MCF 10A (cell line): ENCODE results near the gene PPFIA1. TPM values are rescaled to one million over a fixed set of nuclear protein-coding genes. Genes with fewer than 3 reads are reported as not detected.

ENCODE experiments used
- BruUV-seq: library from RNA; stranded (reverse); fragments of 400-500 nt; replicated peaks from 2 replicates; lab custom pipeline; 2021; lab: Mats Ljungman, UMichigan
- CTCF ChIA-PET: fragments of 300-600 bp; sonication (Branson Sonifier 250); formaldehyde crosslinking; extraction: SDS; loops from one replicate; lab custom pipeline; 2021; ENCODE audit warnings: antibody characterized with exemption, inconsistent platforms; lab: Yijun Ruan, JAX
- POLR2A ChIA-PET: fragments of 300-600, 350-650 bp; sonication (Branson Sonifier 250); formaldehyde crosslinking; extraction: SDS; loops from one replicate; lab custom pipeline; 2020; ENCODE audit warnings: antibody characterized with exemption, inconsistent platforms; lab: Yijun Ruan, JAX
- DNase-seq: peaks from one replicate; pipeline ENCODE4 v3.0.0-alpha.2; 2018; ENCODE audit not compliant: unreplicated experiment
- H3K27ac Mint-ChIP-seq: one replicate; pipeline ENCODE4 v1.8.0; 2022; ENCODE audit warnings: mild to moderate bottlenecking, low read depth, mixed read lengths; ENCODE audit not compliant: unreplicated experiment
- H3K27me3 Mint-ChIP-seq: one replicate; pipeline ENCODE4 v1.8.0; 2022; ENCODE audit warnings: mixed read lengths; ENCODE audit not compliant: insufficient read depth, unreplicated experiment
- H3K36me3 Mint-ChIP-seq: one replicate; pipeline ENCODE4 v1.8.0; 2022; ENCODE audit warnings: mild to moderate bottlenecking, moderate library complexity, mixed read lengths; ENCODE audit not compliant: insufficient read depth, unreplicated experiment
- H3K4me1 Mint-ChIP-seq: one replicate; pipeline ENCODE4 v1.8.0; 2022; ENCODE audit warnings: mixed read lengths; ENCODE audit not compliant: insufficient read depth, unreplicated experiment
- H3K4me3 Mint-ChIP-seq: one replicate; pipeline ENCODE4 v1.8.0; 2022; ENCODE audit warnings: mild to moderate bottlenecking, moderate library complexity, mixed read lengths; ENCODE audit not compliant: unreplicated experiment
- H3K9me3 Mint-ChIP-seq: one replicate; pipeline ENCODE4 v1.8.0; 2022; ENCODE audit warnings: mixed read lengths; ENCODE audit not compliant: unreplicated experiment
- CTCF ChIP-seq: fragments of 200-600 bp; IDR thresholded peaks from one replicate; pipeline ENCODE4 v1.8.0; 2022; ENCODE audit warnings: antibody characterized with exemption, mild to moderate bottlenecking; ENCODE audit not compliant: unreplicated experiment
- intact Hi-C: fragments of 100-400 bp; cut with micrococcal nuclease; formaldehyde crosslinking; loops from 2 replicates; pipeline ENCODE4 v1.14.1; 2022
- total RNA-seq: library from RNA; stranded (reverse); gene quantifications from 2 replicates; pipeline ENCODE4 v1.2.3, GENCODE V29; 2022

PPFIA1 gene
- total RNA-seq, 1 experiment from 2014 or later, result 78.8 TPM

- DNase-seq, result no peak
- no peaks in the 10 kb centered on the region for H3K27me3 Mint-ChIP-seq
- H3K4me3 Mint-ChIP-seq, result no peak overlapping the region
- intact Hi-C loops, result no loop called here
- no TSS peak for BruUV-seq
- no peak for TF ChIP-seq CTCF
- POLR2A ChIA-PET, result no interaction called here
- no peaks in the 10 kb centered on the region for H3K9me3 Mint-ChIP-seq
- H3K27ac Mint-ChIP-seq, result no peak overlapping the region
- peaks cover 13% of the 10 kb centered on the region for H3K4me1 Mint-ChIP-seq
- CTCF ChIA-PET, result no interaction called here
- H3K36me3 Mint-ChIP-seq, result peaks cover 65% of the 10 kb centered on the region
Observed at GRCh38 chr11:70311616-70312015, 41.1 kb downstream of the PPFIA1 start.

- Mint-ChIP-seq H3K27ac (peak overlapping the region; percentile 11), H3K4me3 (no peak overlapping the region), H3K36me3 (peaks cover 57% of the 10 kb centered on the region), H3K4me1 (peaks cover 5% of the 10 kb centered on the region), H3K9me3 (no peaks in the 10 kb centered on the region), H3K27me3 (no peaks in the 10 kb centered on the region)
- TF ChIP-seq CTCF, result no peak
- ChIA-PET POLR2A (no interaction called here), CTCF (interaction anchor here (0.6 kb wide), 1 partner anchor 148 kb away, joined by 5 read pairs; no protein-coding TSS in a partner anchor)
- DNase-seq, result no peak
- no TSS peak for BruUV-seq
- intact Hi-C loops, result no loop called here
Observed at GRCh38 chr11:70312401-70313357, 42.2 kb downstream of the PPFIA1 start.

GRCh38 chr11:70313945-70314344 lies 43.5 kb downstream of the PPFIA1 start:
- no peaks in the 10 kb centered on the region for H3K27me3 Mint-ChIP-seq
- no peak for TF ChIP-seq CTCF
- CTCF ChIA-PET, result no interaction called here
- no peak overlapping the region for H3K4me3 Mint-ChIP-seq
- H3K9me3 Mint-ChIP-seq, result no peaks in the 10 kb centered on the region
- no TSS peak for BruUV-seq
- DNase-seq, result no peak
- intact Hi-C loops, result no loop called here
- no peak overlapping the region for H3K27ac Mint-ChIP-seq
- peaks cover 5% of the 10 kb centered on the region for H3K4me1 Mint-ChIP-seq
- POLR2A ChIA-PET, result no interaction called here
- H3K36me3 Mint-ChIP-seq, result peaks cover 47% of the 10 kb centered on the region

- no TSS peak for BruUV-seq
- DNase-seq, result no peak
- no peak overlapping the region for H3K27ac Mint-ChIP-seq
- H3K36me3 Mint-ChIP-seq, result peaks cover 42% of the 10 kb centered on the region
- POLR2A ChIA-PET, result no interaction called here
- intact Hi-C loops, result no loop called here
- peaks cover 5% of the 10 kb centered on the region for H3K4me1 Mint-ChIP-seq
- CTCF ChIA-PET, result no interaction called here
- no peak overlapping the region for H3K4me3 Mint-ChIP-seq
- H3K9me3 Mint-ChIP-seq, result no peaks in the 10 kb centered on the region
- TF ChIP-seq CTCF, result no peak
- no peaks in the 10 kb centered on the region for H3K27me3 Mint-ChIP-seq
Observed at GRCh38 chr11:70314730-70315129, 44.2 kb downstream of the PPFIA1 start.
